ENCODE results near the gene NAV2.

Gene NAV2

DNA sequence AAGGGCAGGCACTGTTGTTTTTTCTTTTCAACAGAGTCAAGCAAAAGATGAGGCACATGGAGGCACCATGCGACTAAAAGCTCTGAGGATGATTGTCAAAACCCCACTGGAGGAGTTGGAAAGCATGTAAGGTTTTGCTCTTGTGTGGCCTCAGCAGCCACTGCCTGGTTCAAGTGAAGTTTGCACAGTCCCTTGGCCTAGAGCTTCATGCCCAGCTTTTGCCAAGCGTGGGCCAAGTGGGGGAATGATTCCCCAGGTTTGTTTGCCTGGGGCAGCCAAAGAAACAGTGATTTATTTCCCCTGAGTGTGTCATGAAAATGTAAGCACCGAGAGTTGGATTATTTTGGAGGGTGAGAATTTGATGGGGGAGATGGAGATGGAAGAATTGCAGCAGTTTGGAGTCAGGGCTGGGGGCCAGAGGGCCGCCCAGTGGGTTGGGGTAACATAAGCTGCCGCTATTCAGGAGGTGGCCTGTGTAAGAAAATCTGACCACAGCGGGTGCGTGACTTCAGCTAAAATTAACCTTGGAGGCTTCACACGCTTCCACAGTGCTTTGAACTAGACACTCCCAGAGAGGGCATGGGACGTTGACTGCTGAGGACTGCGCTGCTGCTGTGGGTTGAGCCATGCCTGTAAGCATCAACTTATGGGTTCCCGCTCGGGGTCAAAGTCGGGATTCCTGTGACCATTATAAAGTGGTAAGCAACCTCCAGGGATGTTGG lies 100.7 kb downstream of the NAV2 start:
- in situ Hi-C loops (cut with HindIII; ENCODE audit: low pct_ligation_motif_present, low pct_unique_long_range_greater_than_20kb, low sequenced_read_pairs) = no loop called here
- DNase-seq = no peak

DNA sequence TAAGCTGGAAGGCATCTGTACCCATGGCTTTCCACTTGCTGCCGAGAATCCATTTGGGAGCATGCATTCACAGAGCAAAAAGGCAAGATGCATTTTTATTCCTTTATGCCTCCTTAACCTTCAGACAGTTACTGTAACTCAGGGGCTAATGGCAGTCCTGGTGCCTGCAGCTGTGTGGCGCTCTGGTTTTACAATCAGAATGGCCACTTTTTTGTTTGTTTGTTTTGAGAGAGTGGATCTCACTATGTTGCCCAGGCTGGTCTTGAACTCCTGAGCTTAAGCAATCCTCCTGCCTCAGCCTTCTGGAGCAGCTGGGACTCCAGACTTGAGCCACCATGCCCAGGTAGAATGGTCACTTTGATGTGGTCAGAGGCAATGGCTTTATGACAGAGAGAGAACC lies 101.8 kb downstream of the NAV2 start:
- no peak for DNase-seq

DNA sequence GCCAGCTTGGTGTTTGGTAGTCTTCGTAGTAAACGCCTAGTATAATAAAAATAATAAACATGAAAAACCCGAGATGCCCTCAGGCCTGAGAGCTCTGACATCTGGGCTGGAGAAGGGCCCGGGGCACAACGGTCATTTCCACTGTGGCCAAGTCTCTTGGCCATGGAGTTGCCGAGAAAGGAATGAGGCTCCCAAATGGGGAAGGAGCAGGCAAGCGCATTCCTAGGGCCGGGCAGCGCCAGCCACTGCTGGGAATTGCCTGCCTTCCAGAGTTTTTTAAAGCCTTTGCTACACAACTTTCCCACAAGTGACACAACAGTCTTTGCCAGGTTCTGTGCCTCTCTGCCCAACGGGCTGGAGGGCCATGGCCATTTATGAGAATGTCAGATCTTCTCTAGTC lies 103.4 kb downstream of the NAV2 start:
- DNase-seq = no peak
- in situ Hi-C loops (cut with HindIII; ENCODE audit: low pct_ligation_motif_present, low pct_unique_long_range_greater_than_20kb, low sequenced_read_pairs) = no loop called here

More for the DNA sequence above, 101.8 kb downstream of the NAV2 start:
- in situ Hi-C loops (cut with HindIII; ENCODE audit: low pct_ligation_motif_present, low pct_unique_long_range_greater_than_20kb, low sequenced_read_pairs) = no loop called here

DNA sequence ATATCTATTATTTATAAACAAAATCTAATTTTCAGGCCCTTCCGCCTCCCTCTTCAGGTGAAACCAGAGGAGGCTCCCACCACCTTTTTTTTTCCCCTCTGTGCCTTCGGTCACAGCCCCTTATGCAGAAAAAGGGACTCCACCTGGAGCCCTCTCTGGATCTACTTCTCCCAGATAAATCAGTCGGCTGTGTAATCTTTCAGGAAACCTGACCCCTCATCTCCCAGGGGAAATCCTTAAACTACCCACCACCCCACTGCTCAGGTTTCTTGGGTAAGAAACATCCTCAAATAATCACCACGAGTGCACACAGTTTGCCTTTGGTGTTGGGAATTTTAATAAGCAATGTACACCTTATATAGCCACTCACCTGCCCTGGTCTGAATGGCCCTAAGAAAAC lies 104.2 kb downstream of the NAV2 start:
- in situ Hi-C loops (cut with HindIII; ENCODE audit: low pct_ligation_motif_present, low pct_unique_long_range_greater_than_20kb, low sequenced_read_pairs) = no loop called here

DNA sequence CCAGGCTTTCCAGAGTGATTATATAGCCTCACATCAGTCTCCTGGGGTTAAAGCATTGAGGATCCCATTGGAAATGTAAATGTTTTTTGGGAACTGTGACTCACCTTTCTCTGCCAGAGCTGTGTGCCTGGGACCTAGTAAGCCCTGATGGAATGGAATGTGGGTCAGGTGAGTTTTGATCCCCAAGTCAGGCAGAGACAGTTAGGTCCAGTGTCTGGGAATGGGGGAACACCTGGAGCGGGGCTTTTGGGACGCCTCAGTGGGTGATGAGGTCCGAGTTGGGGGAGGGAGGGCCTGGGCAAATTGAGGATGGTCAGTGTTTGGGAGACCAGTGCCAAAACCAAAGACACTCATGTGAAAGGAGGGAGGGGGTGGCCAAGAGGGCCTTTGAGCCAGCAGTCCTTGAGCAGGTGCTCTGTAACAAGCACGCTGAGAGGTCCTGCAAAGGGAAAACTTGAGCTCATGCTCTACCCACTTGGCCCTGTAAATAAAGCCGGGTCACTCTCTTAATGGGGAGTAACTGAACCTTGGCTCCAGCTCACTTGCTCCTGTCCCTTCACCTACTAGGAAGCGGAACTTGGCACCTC lies 104.7 kb downstream of the NAV2 start:
- DNase-seq = no peak
- in situ Hi-C loops (cut with HindIII; ENCODE audit: low pct_ligation_motif_present, low pct_unique_long_range_greater_than_20kb, low sequenced_read_pairs) = no loop called here

More for the DNA sequence above, 104.2 kb downstream of the NAV2 start:
- DNase-seq = no peak

DNA sequence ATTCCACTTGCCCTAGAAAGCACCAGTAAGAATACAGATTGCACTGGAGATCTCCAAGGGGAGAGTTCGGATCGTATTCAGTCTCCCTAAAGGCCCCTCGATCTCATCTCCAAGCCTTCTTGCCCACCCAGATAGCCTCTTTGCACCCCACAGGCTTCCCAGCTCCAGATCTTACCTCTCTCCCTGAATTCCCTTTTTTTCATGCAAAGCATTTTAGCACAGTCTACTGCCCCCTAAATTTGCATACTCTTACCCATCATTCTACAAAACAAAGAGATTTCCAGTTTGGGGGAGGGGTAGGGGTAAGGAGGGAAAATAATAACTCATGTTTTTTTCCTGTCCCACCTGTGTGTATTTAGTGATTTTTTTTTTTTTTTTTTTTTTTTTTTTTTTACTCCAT lies 105.2 kb downstream of the NAV2 start:
- in situ Hi-C loops (cut with HindIII; ENCODE audit: low pct_ligation_motif_present, low pct_unique_long_range_greater_than_20kb, low sequenced_read_pairs) = no loop called here
- no peak for DNase-seq

DNA sequence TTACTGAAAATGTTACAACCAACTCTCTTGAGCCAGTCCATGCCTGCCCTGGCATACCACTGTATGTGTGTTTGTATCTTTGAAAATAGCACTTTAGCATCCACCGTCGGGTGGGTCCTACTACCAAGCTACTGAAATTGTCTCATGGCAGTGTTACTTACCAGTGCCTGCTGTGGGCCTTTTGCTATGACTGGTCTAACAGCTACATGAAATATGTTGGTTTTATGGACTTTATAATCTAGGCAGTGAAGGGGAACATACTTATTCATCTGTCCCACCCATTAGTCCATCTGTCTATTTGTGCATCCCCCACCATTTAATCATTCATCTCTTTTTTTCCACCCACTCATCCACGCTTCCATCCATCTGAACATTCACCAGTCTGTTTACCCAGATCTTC lies 106.0 kb downstream of the NAV2 start:
- in situ Hi-C loops (cut with HindIII; ENCODE audit: low pct_ligation_motif_present, low pct_unique_long_range_greater_than_20kb, low sequenced_read_pairs) = no loop called here
- no peak for DNase-seq

DNA sequence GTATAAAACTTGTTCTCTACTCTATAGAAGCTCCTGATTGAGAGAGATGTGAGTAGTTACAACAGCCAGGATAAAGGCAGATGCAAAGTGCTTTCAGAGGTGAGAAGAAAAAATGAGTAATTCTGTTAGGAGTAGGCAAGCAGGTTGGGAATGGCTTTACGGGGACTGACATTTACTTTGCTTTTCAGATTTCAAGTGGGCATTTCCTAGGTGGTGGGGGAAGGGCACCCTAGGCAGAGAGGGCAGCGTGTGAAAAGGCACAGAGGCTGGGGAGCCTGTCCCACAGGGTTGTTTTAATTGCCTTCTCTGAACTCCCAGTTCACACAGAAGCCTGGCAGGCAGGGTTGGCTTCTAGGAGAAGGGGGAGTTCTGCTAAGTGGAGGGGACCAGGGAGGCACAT lies 106.5 kb downstream of the NAV2 start:
- DNase-seq = no peak
- in situ Hi-C loops (cut with HindIII; ENCODE audit: low pct_ligation_motif_present, low pct_unique_long_range_greater_than_20kb, low sequenced_read_pairs) = no loop called here

DNA sequence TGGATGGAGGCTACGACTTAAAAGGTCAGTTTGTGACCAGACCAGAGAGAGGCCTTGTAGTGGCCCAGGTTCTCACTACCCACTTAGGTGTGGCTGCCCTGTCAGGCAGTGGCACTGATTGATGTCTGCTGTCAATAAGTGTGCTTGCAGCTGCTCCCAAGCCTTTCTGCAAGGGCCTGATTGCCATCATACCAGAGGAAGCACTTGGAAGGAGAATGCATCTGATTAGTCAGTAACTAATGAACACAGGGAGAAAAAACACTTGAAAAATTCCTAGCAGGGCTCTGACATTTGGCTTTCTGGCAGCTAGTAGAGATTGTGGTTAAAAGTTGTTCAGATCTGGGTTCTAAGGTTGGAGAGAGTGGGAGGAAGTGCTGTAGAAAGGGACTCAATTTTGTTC lies 107.5 kb downstream of the NAV2 start:
- in situ Hi-C loops (cut with HindIII; ENCODE audit: low pct_ligation_motif_present, low pct_unique_long_range_greater_than_20kb, low sequenced_read_pairs) = no loop called here
- DNase-seq = peak; percentile 19

DNA sequence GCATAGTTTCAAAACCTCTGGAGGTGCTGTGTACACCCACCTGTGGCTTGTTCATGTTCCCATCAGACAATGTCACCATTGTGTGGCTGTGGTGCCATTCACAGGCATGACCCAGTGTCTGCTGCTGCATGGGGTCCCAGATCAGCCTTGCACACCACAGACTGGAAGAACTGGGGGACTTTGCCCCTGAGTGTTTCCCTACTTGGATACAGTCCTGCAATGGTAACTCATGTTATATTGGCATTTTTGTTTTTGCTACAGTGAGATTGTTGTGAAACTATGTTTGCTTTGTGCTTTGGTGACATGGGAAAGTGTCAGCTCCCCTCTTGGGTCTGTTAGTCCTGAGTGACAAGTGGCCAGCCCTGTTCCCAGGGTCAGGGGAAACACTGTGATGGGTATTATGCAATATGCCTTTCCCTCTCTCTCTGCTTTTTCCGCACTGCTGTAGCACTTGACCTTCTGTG lies 108.8 kb downstream of the NAV2 start:
- no peak for DNase-seq
- in situ Hi-C loops (cut with HindIII; ENCODE audit: low pct_ligation_motif_present, low pct_unique_long_range_greater_than_20kb, low sequenced_read_pairs) = no loop called here

DNA sequence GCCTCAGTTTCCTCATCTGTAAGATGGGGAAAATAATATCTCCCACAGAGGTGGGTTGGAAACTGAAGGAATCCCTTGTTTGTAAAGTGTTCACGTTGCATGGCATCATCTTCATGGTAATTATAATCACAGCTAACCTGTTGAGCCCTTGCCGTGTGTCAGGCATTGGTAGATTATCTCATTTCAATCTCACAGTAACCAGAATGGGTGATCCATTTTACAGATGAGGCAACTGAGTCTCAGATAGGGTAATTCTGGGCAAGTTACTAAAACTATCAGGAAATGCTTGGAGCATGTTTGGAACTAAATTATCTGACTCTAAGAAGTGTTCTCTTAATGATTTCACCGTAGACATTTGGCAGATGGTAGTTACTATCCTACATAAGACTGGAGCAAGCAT lies 109.4 kb downstream of the NAV2 start:
- in situ Hi-C loops (cut with HindIII; ENCODE audit: low pct_ligation_motif_present, low pct_unique_long_range_greater_than_20kb, low sequenced_read_pairs) = no loop called here
- DNase-seq = no peak

DNA sequence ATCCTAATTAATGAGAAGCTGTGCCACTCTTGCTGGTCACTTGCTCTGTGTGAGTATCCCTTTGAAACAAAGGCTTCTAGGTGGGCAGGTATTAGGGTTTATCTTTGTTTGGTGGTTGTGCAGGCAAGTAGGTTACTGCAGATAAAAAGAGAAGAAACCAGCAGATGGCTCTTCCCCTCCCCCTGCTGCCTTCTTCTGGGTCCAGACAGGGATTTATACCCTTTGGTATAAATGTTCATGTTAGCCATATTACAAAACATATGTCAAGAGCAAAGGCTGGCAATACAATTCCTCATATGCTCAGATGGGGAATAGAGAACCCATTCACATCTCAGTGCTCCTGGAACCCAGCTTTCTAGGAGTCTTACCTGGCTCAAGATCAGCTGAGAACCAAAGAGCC lies 109.9 kb downstream of the NAV2 start:
- DNase-seq = no peak
- in situ Hi-C loops (cut with HindIII; ENCODE audit: low pct_ligation_motif_present, low pct_unique_long_range_greater_than_20kb, low sequenced_read_pairs) = no loop called here

DNA sequence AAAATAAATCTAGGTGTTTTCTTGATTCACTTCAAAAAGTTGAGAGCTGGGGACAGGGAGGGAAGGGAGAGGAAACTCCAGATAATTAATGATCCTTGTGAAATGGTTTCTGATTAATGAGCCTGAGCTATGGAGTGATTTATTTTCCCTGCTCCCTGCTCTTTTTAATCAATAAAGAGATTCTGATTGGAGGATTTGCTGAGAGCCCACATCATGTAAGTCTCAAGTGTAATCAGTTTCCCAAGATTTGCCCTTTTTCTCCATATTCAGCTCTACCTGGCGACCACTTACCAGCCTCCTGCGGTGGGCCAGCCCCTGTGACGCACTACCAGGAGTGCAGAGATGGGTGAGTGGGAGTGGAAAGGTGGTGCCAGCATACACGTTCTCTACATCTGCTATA lies 114.0 kb downstream of the NAV2 start:
- in situ Hi-C loops (cut with HindIII; ENCODE audit: low pct_ligation_motif_present, low pct_unique_long_range_greater_than_20kb, low sequenced_read_pairs) = no loop called here
- no peak for DNase-seq

DNA sequence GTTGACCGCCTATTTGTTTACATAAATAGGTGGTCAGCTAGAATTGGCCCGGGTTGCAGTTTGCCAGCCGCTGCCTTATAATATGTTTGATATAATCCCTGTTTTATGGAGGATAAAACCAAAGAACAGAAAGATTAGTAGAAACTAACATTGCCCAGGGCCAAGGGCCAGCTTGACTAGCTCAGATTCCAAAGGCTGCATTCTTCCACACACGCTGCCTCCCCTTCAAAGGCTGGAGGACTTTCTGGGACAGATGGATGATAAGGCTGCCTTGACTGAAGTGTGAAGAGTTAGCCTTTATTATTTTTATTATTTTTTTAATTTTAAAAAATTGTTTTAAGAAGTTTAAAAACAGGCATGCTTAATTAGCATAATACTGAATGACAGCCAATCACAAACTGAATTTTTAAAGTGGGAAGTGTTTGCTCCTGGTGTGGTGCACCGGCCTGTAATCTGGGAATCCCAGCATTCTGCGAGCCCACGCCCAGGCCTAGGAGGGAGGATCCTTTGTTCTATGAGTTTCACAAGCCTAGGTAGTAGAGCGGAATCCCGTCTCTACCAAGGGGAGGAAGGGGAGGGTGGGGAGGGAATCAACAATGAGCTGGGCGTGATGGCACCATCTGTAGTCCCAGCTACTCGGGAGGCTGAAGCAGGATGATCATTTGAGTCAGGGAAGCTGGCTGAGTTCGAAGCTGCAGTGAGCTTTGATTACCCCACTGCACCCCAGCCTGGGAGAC lies 114.9 kb downstream of the NAV2 start:
- in situ Hi-C loops (cut with HindIII; ENCODE audit: low pct_ligation_motif_present, low pct_unique_long_range_greater_than_20kb, low sequenced_read_pairs) = no loop called here
- DNase-seq = no peak

DNA sequence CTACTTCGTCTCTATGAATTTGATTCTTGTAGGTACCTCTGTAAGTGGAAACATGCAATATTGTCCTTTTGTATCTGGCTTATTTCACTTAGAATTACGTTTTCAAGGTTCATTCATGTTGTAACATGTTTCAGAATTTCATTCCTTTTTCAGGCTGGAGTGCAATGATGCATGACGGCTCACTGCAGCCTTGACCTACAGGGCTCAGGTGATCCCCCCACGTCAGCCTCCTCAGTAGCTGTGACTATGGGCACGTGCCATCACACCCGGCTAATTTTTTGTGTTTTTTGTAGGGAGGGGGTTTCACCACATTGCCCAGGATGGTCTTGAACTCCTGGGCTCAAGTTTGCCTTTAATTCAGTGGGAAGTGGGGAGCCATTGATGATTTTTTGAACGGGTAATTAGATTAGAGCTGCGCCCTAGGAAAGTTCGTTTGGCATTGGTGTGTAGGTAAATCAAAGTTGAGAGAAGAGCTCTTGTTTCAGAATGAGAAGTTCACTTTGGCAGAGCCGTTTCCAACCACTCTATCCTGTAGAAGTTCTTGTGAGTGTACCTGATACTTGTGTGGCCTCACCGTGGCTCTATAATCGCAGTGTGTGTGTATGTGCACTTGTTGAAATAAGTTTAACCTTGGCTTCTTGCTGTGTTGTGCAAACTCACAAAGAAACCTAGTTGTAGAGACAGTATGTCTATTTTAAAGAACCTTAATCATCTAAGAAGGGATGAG lies 115.9 kb downstream of the NAV2 start:
- no peak for DNase-seq
- in situ Hi-C loops (cut with HindIII; ENCODE audit: low pct_ligation_motif_present, low pct_unique_long_range_greater_than_20kb, low sequenced_read_pairs) = no loop called here

DNA sequence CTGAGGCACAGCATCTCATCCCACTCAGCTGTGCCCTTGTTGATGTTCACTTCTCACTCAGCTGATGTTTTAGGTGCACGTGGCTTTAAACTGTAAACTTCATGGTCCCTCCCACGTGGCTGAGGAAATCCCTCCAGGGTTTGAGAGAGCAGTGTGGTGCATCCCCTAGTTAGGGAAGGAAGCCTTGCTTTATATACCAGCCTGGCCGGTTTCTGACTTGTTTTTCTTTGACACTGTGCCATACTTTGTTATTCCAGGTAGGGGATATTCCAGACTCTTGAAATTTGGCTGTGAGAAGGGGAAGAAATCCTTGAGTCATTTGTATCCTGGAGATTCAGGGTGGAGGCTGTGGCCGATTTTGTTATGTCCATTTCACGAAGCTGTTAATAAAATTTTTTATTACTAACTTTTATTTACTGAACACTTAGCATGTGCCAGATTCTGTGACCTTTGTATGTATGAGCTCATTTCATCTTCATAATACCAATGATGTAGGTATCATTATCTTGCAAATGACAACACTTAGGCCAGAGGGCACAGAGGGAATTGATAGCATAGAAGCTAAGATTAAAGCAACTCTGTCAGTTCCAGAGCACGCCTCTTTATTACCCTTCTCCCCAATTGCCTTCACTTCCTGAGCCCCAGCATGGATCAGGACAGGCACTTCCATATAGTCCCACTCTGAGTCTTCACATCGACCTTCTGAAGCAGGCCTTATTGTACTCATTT lies 116.6 kb downstream of the NAV2 start:
- DNase-seq = no peak
- in situ Hi-C loops (cut with HindIII; ENCODE audit: low pct_ligation_motif_present, low pct_unique_long_range_greater_than_20kb, low sequenced_read_pairs) = no loop called here

DNA sequence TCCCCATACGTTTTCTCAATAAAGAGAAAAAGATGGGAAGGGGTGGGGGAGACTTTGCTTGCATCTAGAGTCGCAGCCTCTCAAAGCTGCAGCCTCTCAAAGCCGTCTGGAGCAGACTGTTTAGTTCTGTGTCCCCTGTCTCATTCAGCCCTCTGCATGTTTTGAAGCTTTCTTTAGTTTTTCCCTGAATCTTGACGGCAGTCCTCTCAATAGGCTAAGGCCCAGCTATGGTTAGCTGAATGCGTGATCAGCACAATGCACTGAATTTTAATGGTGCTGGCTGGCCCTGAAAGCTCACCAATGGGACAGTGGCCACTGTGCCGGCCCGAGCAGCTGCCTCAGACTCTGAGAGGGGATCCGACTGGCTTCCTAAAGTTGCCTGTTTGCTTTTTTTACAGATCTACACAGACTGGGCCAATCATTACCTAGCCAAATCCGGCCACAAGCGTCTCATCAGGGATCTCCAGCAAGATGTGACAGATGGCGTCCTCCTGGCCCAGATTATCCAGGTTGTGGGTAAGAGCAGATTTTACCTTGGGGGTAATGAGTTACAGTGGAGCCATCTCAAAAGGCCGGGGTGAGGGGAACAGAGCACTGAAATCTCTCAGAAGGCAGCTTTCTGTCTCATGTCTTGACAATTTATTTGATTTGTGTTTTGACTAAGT lies 119.6 kb downstream of the NAV2 start:
- no peak for DNase-seq

DNA sequence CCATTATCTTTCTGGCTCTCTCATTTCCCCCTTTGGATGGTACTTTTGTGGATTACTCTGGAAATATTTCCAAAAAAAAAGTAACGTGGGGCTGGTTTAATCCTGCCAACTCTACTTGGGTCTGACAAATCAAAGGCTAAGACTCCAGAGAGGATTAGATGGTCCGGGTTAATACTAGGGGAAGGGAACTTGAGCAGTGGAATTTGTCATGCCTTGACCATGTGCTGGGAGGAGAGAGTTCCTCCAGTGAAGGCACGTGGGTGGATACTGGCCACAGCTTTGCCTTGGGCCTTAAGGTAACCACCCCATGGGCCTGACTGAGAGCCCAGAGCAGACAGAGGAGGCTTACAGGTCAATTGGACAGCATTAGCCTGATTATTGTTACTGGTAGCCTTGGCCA lies 120.3 kb downstream of the NAV2 start:
- in situ Hi-C loops (cut with HindIII; ENCODE audit: low pct_ligation_motif_present, low pct_unique_long_range_greater_than_20kb, low sequenced_read_pairs) = no loop called here
- DNase-seq = no peak

More for the DNA sequence above, 119.6 kb downstream of the NAV2 start:
- in situ Hi-C loops (cut with HindIII; ENCODE audit: low pct_ligation_motif_present, low pct_unique_long_range_greater_than_20kb, low sequenced_read_pairs) = no loop called here

Measured in ACHN (cell line).